T-helper 2 cell treated with Interferon-gamma antibody and Interleukin-4, amounts not matched to agents 100 ng/mL and 5 ng/mL, for 36 hours (primary cell): ENCODE data around the gene THOP1. TPM values are rescaled to one million over a fixed set of nuclear protein-coding genes. Genes with fewer than 3 reads are reported as not detected.
"Not testable (repeated sequence)": the region's sequence is repeated elsewhere in the genome, so short reads cannot be mapped to it uniquely, and the experiment has no call there.

Experiments
- intact Hi-C: fragments of 100-400 bp; cut with micrococcal nuclease; formaldehyde crosslinking; loops from one replicate; pipeline ENCODE4 v1.15.1; 2023
- total RNA-seq: library from RNA; stranded (reverse); gene quantifications from 2 replicates; pipeline ENCODE4 v1.2.3, GENCODE V29; 2022

Gene THOP1
- total RNA-seq, 1 donor from 2014 or later: 113 TPM

GRCh38 chr19:2780284-2780683 is 5.0 kb upstream of the THOP1 start:
- intact Hi-C loops: no loop called here

- intact Hi-C loops: loop anchor here (2.0 kb wide), 1 partner anchor 402 kb away; the partner anchor contains the start of gene NCLN
These were observed 2.9 kb upstream of the THOP1 start for GRCh38 chr19:2782329-2782935.

- intact Hi-C loops: loop anchor here (1.0 to 2.0 kb wide), 3 partner anchors 36 to 402 kb away; partner anchors contain the start of genes NCLN, SLC39A3 and ZNF554
These were observed 2.1 kb upstream of the THOP1 start, which contains the start of gene SGTA for GRCh38 chr19:2782936-2783780. SGTA (minus strand) TSS chr19:2783273; CDS start chr19:2769068, 14,205 bp downstream.

GRCh38 chr19:2783781-2784145 is 1.5 kb upstream of the THOP1 start:
- intact Hi-C loops: loop anchor here (1.0 to 2.0 kb wide), 3 partner anchors 36 to 401 kb away; partner anchors contain the start of genes NCLN, SLC39A3 and ZNF554

GRCh38 chr19:2787115-2787514 is 1.8 kb downstream of the THOP1 start:
- intact Hi-C loops: loop anchor here (5.0 kb wide), 1 partner anchor 160 kb away; no protein-coding TSS in a partner anchor

- intact Hi-C loops: loop anchor here (5.0 kb wide), 1 partner anchor 159 kb away; no protein-coding TSS in a partner anchor
These were observed 2.9 kb downstream of the THOP1 start for GRCh38 chr19:2788237-2788636.

GRCh38 chr19:2790194-2790556 is 4.9 kb downstream of the THOP1 start:
- intact Hi-C loops: no loop called here

- intact Hi-C loops: no loop called here
These were observed 5.4 kb downstream of the THOP1 start for GRCh38 chr19:2790557-2791271.

GRCh38 chr19:2791440-2791839 is 6.1 kb downstream of the THOP1 start:
- intact Hi-C loops: no loop called here

- intact Hi-C loops: no loop called here
These were observed 6.6 kb downstream of the THOP1 start for GRCh38 chr19:2791876-2792275.

GRCh38 chr19:2792666-2793065 is 7.4 kb downstream of the THOP1 start:
- intact Hi-C loops: not testable (repeated sequence)

GRCh38 chr19:2793126-2793525 is 7.8 kb downstream of the THOP1 start:
- intact Hi-C loops: no loop called here

GRCh38 chr19:2793577-2793976 is 8.3 kb downstream of the THOP1 start:
- intact Hi-C loops: no loop called here

- intact Hi-C loops: no loop called here
These were observed 10.7 kb downstream of the THOP1 start for GRCh38 chr19:2795827-2796658.

GRCh38 chr19:2796659-2797266 is 11.5 kb downstream of the THOP1 start:
- intact Hi-C loops: no loop called here

- intact Hi-C loops: no loop called here
These were observed 12.0 kb downstream of the THOP1 start for GRCh38 chr19:2797280-2797679.

- intact Hi-C loops: no loop called here
These were observed 12.9 kb downstream of the THOP1 start for GRCh38 chr19:2798158-2798685.

- intact Hi-C loops: no loop called here
These were observed 13.4 kb downstream of the THOP1 start for GRCh38 chr19:2798733-2799132.

GRCh38 chr19:2799273-2800020 is 14.1 kb downstream of the THOP1 start:
- intact Hi-C loops: no loop called here
